ENCODE measurements around the gene HAUS1. TPM values are rescaled to one million over a fixed set of nuclear protein-coding genes. Genes with fewer than 3 reads are reported as not detected.

HAUS1 gene
- polyA plus RNA-seq, 3 donors: 12.1 to 50.4 (median 34.6) TPM

DNA sequence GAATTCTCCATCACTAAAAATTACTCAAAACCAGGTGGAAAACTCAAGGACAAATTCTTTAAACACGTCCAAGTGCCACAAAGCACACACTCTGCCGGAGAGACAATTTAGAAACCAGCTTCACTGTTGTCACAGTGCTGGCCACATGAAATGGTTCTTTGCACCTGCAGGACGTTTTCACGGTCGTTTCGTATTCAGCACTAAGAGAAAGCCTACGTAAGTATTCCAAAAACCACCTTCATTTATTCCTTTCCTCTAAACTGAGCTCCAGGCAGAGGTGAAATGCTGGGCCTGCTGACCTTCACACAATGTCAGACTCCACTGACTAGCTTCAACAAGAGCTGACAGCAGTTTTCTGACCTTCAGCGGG is 6.8 kb upstream of the HAUS1 start:
- peak overlapping the region; percentile 90 to 95 for H3K4me3 Mint-ChIP-seq
- no peak for DNase-seq
- peaks cover 21 to 29% of the 10 kb centered on the region in 2 donors for H3K36me3 ChIP-seq (replicated peaks in 1 of 2; ENCODE audit: control insufficient read depth in 1 of 2, insufficient read depth in 2 of 2, low read length in 2 of 2)
- peaks cover 31% of the 10 kb centered on the region for H4K20me1 ChIP-seq (ENCODE audit: insufficient read depth, low read length)
- peak overlapping the region; percentile 98 for H3K4me2 ChIP-seq (replicated peaks; ENCODE audit: extremely low read depth, low read length, poor library complexity, severe bottlenecking)
- no peaks in the 10 kb centered on the region for H3K9me3 ChIP-seq (replicated peaks in 1 of 2; ENCODE audit: control insufficient read depth in 1 of 2, insufficient read depth in 1 of 2, low read length in 2 of 2)
- H3K4me3 ChIP-seq (replicated peaks in 1 of 3; ENCODE audit: low read depth in 2 of 3, low read length in 3 of 3): peak overlapping the region; percentile 75 to 99 (median 80)
- peaks cover 0 to 2% (median 0%) of the 10 kb centered on the region in 7 donors for H3K9me3 Mint-ChIP-seq
- H2AFZ ChIP-seq (ENCODE audit: insufficient read depth, low read depth, low read length, poor library complexity, severe bottlenecking): peak overlapping the region; percentile 99
- H3K79me2 ChIP-seq (ENCODE audit: insufficient read depth, low read length): peaks cover 64% of the 10 kb centered on the region
- peak overlapping the region; percentile 76 to 98 for H3K27ac ChIP-seq (ENCODE audit: low read depth in 1 of 2, low read length in 2 of 2)
- H3K27me3 ChIP-seq (ENCODE audit: control insufficient read depth in 2 of 2, insufficient read depth in 2 of 2, low read length in 2 of 2): no peaks in the 10 kb centered on the region
- peak overlapping the region; percentile 94 to 98 (median 97) for H3K27ac Mint-ChIP-seq
- intact Hi-C loops (cut with micrococcal nuclease): no loop called here
- 0% methylated on average over 8 of the region's 8 CpGs for WGBS (ENCODE audit: insufficient coverage)
- H3K27me3 Mint-ChIP-seq (ENCODE audit: low read depth in 3 of 3): no peaks in the 10 kb centered on the region
- TF ChIP-seq, protein P1, sequence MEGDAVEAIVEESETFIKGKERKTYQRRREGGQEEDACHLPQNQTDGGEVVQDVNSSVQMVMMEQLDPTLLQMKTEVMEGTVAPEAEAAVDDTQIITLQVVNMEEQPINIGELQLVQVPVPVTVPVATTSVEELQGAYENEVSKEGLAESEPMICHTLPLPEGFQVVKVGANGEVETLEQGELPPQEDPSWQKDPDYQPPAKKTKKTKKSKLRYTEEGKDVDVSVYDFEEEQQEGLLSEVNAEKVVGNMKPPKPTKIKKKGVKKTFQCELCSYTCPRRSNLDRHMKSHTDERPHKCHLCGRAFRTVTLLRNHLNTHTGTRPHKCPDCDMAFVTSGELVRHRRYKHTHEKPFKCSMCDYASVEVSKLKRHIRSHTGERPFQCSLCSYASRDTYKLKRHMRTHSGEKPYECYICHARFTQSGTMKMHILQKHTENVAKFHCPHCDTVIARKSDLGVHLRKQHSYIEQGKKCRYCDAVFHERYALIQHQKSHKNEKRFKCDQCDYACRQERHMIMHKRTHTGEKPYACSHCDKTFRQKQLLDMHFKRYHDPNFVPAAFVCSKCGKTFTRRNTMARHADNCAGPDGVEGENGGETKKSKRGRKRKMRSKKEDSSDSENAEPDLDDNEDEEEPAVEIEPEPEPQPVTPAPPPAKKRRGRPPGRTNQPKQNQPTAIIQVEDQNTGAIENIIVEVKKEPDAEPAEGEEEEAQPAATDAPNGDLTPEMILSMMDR (IDR thresholded peaks at IDR 0.05): no peak
- H3K9ac ChIP-seq (ENCODE audit: insufficient read depth, low read length, poor library complexity, severe bottlenecking): peak overlapping the region; percentile 92
- peaks cover 18 to 24% of the 10 kb centered on the region in 2 donors for H3K4me1 ChIP-seq (ENCODE audit: control insufficient read depth in 1 of 2, insufficient read depth in 2 of 2, low read length in 2 of 2)
- H3K36me3 Mint-ChIP-seq: peaks cover 16 to 31% of the 10 kb centered on the region in 2 donors
- H3K4me1 Mint-ChIP-seq: peaks cover 20% of the 10 kb centered on the region

DNA sequence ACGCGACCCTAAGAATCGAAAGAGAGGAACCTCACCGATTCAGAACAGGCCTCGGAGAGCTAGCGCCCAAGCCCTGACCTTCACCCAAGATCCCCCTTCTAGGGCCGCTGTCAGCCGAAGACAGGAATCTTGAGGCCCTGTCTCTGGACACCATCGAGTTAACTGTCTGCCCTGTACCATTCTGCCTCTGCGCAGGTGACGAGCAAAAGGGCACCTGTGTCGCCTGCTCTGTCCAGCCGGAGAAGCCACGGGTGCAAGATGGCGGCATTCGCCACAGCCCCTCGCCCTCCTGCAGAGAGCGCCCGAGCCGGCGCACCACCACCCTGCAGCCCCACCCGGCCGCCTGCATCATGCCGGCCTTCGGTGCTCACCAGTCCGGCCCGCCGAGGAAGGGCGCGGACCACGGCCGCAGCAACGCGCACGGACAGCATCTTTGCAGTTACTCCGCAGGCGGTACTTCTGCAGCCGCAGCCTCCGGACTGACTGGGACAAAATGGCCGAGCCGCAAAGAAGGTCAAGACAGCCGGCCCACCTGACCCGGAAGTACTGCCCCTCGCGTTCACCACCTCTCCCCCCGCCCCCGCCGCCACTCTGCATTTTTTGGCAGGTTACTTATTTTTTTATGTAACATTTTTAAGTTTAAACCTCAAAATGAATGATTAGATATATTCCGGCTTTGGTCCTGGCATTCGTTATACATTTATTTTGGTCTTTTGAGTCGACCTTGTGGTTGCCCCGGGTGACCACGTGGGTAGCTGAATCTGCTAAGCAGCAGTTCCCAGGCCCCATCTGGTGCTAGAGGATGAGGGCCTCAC is 6.2 kb upstream of the HAUS1 start, which contains the start of gene ATP5F1A:
Gene ATP5F1A, minus strand, starts transcription at position 496 of the 815 bp plus-strand sequence. Its CDS starts 65 bp downstream, at position 431.
- H3K4me1 ChIP-seq (ENCODE audit: control insufficient read depth in 1 of 2, insufficient read depth in 2 of 2, low read length in 2 of 2): peaks cover 18 to 24% of the 10 kb centered on the region in 2 donors
- H4K20me1 ChIP-seq (ENCODE audit: insufficient read depth, low read length): peaks cover 25% of the 10 kb centered on the region
- Mint-ChIP-seq H3K9me3 (peaks cover 0 to 2% (median 0%) of the 10 kb centered on the region in 7 donors), H3K4me1 (peaks cover 20% of the 10 kb centered on the region), H3K36me3 (peaks cover 13 to 25% of the 10 kb centered on the region in 2 donors), H3K27me3 (ENCODE audit: low read depth in 3 of 3) (no peaks in the 10 kb centered on the region), H3K4me3 (peak within 1 kb of the TSS; percentile 90 to 95), H3K27ac (peak within 1 kb of the TSS; percentile 94 to 98 (median 97))
- DNase-seq: peak; percentile 80 to 84 (median 83)
- intact Hi-C loops (cut with micrococcal nuclease): no loop called here
- peak within 1 kb of the TSS; percentile 92 for H3K9ac ChIP-seq (ENCODE audit: insufficient read depth, low read length, poor library complexity, severe bottlenecking)
- under 1% methylated on average over 47 of the region's 53 CpGs for WGBS (ENCODE audit: insufficient coverage)
- no peaks in the 10 kb centered on the region for H3K27me3 ChIP-seq (ENCODE audit: control insufficient read depth in 2 of 2, insufficient read depth in 2 of 2, low read length in 2 of 2)
- H3K9me3 ChIP-seq (replicated peaks in 1 of 2; ENCODE audit: control insufficient read depth in 1 of 2, insufficient read depth in 1 of 2, low read length in 2 of 2): no peaks in the 10 kb centered on the region
- H2AFZ ChIP-seq (ENCODE audit: insufficient read depth, low read depth, low read length, poor library complexity, severe bottlenecking): peak within 1 kb of the TSS; percentile 99
- H3K27ac ChIP-seq (ENCODE audit: low read depth in 1 of 2, low read length in 2 of 2): peak within 1 kb of the TSS; percentile 76 to 98
- peak within 1 kb of the TSS; percentile 75 to 99 (median 80) for H3K4me3 ChIP-seq (replicated peaks in 1 of 3; ENCODE audit: low read depth in 2 of 3, low read length in 3 of 3)
- H3K36me3 ChIP-seq (replicated peaks in 1 of 2; ENCODE audit: control insufficient read depth in 1 of 2, insufficient read depth in 2 of 2, low read length in 2 of 2): peaks cover 15 to 24% of the 10 kb centered on the region in 2 donors
- peak within 1 kb of the TSS; percentile 98 for H3K4me2 ChIP-seq (replicated peaks; ENCODE audit: extremely low read depth, low read length, poor library complexity, severe bottlenecking)
- TF ChIP-seq, protein P1 (IDR thresholded peaks at IDR 0.05): no peak
- H3K79me2 ChIP-seq (ENCODE audit: insufficient read depth, low read length): peaks cover 58% of the 10 kb centered on the region

All from CD14-positive monocyte (primary cell).